Measurements from ENCODE around the gene PECR.

DNA sequence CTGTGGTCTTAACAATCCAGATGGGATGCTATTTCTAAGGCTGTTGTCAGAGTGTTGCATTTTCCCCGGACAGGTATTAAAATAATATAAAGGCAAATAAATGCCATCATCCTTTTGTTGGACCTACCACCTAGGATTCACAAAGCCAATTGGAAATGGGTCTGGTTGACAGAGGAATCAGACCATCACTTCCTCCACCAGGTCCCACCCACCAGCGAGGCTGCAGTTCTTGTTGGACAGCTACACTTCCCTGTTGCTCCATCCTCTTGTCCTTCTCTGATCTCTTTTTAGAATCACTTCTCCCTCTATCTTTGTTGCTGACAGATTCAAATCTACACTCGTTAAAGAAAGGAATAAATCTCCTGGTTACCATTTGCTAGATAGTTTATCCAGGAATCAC, 1.2 kb upstream of the PECR start:
- TF ChIP-seq REST (IDR thresholded peaks at IDR 0.05; ENCODE audit: insufficient read depth in 1 of 2, low read depth in 2 of 2, low read length in 2 of 2), result peak in 1 of 2 experiments; percentile 77; a peak in 2 of 4 replicates
- no peak for TF ChIP-seq POLR2AphosphoS5 (IDR thresholded peaks at IDR 0.05; ENCODE audit: low read depth, low read length)
- no peak for TF ChIP-seq SIN3A (IDR thresholded peaks at IDR 0.05; ENCODE audit: borderline replicate concordance, insufficient read depth, low read length)
- no peak for TF ChIP-seq TAF1 (IDR thresholded peaks at IDR 0.05; ENCODE audit: borderline replicate concordance, insufficient read depth, low read length)
- no peak for TF ChIP-seq FOXP2 (optimal IDR thresholded peaks at IDR 0.05; ENCODE audit: borderline replicate concordance, extremely low read depth, extremely low read length, insufficient read depth)
